ENCODE data around the gene MZF1.

Gene MZF1

DNA sequence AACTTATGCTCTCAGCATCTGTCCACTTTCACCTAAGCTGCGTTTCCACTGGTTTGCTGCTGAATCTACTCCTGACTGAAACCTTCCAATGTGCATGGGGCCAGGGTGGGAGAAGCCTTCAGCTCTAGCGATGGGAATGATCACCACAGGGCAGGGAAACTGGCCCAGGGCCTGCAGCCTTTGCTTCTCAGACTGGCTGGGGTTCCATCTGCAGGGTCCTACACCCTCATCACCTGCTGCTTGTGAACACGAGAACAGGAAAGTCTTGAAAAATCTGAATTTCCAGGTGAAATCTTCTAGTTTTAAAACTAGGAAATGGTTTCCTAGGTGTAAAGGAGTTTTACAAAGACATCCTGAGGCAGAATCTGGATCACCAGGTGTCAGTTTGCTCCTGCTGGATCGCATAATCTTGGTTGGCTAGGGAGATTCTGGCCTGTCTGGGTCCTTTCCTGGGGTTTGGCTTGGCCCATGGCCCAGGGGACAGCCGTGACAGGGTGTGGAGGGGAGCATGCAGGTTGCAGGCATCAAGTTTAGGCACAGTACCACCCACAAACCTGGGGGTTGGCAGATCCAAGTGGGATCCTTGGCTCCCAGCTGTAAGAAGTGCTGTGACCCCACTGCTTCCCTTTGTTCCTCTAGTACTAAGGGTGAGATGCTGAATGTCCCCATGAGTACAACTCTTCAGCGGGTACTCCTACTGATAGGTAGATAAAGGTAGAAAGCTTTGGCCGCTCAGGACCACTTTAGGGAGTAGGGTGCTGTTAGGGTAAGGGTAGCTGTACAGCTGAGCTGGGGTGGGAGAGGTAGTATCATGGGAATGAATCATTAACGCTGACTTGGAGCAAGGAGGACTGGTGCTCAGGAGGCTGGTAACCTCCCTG is 12.9 kb downstream of the MZF1 start:
- TF ChIP-seq, protein P1, sequence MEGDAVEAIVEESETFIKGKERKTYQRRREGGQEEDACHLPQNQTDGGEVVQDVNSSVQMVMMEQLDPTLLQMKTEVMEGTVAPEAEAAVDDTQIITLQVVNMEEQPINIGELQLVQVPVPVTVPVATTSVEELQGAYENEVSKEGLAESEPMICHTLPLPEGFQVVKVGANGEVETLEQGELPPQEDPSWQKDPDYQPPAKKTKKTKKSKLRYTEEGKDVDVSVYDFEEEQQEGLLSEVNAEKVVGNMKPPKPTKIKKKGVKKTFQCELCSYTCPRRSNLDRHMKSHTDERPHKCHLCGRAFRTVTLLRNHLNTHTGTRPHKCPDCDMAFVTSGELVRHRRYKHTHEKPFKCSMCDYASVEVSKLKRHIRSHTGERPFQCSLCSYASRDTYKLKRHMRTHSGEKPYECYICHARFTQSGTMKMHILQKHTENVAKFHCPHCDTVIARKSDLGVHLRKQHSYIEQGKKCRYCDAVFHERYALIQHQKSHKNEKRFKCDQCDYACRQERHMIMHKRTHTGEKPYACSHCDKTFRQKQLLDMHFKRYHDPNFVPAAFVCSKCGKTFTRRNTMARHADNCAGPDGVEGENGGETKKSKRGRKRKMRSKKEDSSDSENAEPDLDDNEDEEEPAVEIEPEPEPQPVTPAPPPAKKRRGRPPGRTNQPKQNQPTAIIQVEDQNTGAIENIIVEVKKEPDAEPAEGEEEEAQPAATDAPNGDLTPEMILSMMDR (conservative IDR thresholded peaks at IDR 0.05; ENCODE audit: low read depth, low read length), result no peak
- H3K4me3 ChIP-seq (ENCODE audit: low read length), result peak overlapping the region; percentile 61
- DNase-seq (ENCODE audit: low read depth), result no peak

DNA sequence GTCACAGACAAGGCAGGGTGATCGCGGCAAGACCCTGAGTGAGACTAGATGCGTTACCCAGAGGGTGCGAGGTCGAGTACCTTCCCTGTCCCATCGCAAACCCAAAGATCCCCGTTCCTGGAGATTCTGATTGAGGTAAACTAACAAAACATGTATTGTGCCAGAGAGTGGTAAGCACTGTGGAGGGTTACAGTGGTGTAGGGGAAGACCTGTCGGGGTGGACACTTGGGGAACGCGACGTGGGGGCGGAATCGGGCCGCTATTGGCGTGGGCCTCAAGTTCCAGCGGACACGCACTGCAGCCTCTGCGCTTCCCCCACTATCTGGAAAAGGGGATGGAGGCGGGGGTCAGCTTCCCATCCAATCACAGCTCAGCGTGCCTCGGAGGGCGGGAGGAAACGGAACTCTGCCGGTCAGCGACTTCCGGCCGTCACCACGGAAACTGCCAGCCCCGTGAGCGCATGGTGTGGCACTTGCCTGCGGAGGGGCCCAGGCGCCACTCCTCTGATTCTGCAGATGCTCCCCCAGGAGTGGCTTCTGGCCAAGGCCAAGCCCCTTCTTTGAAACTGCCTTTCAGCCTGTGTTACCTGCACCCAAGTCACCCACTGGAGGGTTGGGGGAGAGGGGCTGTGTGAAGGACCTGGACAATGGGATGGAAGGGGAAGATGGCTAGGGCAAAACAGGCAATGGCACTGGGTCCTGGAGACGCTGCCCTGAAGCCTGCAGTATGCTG is 13.7 kb downstream of the MZF1 start:
- TF ChIP-seq, protein P1 (conservative IDR thresholded peaks at IDR 0.05; ENCODE audit: low read depth, low read length), result no peak
- H3K4me3 ChIP-seq (ENCODE audit: low read length), result peak overlapping the region; percentile 61
- DNase-seq (ENCODE audit: low read depth), result peak; percentile 67

DNA sequence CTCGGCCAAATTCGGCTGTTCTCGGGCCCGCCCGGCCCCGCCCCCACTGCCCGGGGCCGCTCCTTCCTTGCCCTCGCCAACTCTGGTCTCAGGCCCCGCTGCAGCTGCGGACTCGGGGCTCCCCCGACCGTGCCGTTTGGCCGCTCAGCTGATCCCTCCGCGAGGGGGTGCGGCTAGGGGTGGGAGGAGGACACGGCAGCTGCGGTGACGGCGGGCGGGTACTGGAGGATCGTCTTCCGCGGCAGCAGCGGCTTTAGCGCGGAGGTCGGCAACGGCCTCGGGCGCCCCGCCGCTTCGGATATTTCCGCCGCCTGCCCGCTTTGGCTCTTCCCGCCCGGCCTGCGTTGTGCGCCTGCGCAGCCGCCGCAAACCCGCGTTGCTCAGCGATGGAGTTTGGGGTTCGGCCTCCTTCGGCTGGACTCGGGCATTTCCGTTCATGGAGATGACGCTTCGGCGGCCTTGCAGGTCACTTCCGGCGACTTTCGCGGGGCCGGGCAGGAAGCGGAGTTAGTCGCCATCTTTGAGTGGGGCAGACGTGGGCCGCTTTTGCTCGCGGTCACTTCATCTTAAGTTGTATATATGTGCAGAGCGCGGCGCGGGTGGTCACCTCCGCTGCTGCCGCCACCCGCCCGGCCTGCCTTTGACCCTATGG is 14.4 kb downstream of the MZF1 start:
- TF ChIP-seq, protein P1 (conservative IDR thresholded peaks at IDR 0.05; ENCODE audit: low read depth, low read length), result no peak
- peak; percentile 93 for DNase-seq (ENCODE audit: low read depth)
- H3K4me3 ChIP-seq (ENCODE audit: low read length), result peak overlapping the region; percentile 67

DNA sequence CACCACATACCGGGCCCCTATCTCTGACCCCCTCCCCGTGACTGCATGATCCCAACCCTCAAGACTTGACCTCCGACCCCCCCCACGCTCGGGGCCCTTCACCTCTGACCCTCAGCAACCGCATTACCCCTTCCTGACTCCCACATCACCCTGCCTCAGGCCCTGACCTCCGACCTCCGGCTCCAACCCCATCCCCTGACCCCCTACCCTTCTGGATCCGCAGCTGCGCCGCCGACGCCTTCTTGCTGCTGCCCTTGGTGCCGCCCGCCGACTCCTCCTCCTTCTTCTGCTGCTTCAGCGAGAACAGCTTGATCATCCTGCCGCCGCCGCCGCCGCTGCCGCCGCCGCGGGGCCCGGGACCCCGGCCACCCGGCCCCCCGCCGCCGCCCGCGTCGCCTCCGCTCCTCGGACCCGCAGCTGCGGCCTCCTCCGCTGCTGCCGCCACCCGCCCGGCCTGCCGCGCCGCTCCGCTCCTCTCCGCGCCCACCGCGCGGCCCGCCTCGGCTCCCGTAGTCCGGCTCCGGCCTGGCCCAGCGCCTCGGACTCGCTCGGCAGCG is 15.0 kb downstream of the MZF1 start, which contains the start of gene UBE2M:
Gene UBE2M, minus strand, starts transcription at position 546 of the 557 bp plus-strand sequence. Its CDS starts 230 bp downstream, at position 316.
- TF ChIP-seq, protein P1 (conservative IDR thresholded peaks at IDR 0.05; ENCODE audit: low read depth, low read length), result no peak
- peak within 1 kb of the TSS; percentile 78 for H3K4me3 ChIP-seq (ENCODE audit: low read length)
- DNase-seq (ENCODE audit: low read depth), result no peak

DNA sequence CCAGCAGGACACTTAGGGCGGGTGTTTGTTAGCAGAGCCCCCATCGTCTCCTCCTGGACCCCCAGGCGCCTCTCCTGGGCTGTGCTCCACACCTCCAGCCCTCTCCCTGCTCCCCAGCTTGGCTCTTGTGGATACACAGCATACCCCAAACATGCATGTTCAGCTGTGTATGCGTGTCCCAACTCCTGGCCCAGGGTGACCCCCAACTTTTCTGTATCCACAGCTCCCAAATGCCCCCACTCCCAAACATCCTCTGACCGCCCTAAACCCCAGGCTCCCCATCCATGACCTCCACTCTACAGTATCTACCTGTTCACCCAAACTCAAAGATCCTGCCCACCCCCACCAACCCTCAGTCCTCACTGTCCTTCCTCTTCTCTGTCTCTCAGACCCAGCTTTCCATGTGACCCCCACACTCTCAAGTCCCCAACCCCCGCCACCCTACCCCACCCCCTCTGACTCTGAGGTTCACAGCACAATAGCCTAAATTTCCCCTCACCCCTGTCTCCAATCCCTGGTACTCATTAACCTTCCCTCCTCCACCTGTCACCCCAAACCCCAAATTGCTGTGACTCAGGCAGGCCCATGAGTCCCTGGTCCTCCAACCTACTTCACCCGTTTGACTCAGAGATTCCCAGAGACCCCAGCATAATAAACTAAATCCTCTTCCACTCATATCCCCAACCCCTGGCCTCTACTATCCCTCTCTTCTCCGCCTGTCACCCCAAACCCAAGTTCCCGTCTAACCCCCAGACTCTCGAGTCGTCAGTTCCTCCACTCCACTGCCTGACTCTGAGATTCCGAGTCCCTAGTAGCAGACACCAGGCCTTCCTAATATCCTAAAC is 15.7 kb downstream of the MZF1 start:
- DNase-seq (ENCODE audit: low read depth), result no peak
- peak overlapping the region; percentile 78 for H3K4me3 ChIP-seq (ENCODE audit: low read length)
- TF ChIP-seq, protein P1 (conservative IDR thresholded peaks at IDR 0.05; ENCODE audit: low read depth, low read length), result no peak

DNA sequence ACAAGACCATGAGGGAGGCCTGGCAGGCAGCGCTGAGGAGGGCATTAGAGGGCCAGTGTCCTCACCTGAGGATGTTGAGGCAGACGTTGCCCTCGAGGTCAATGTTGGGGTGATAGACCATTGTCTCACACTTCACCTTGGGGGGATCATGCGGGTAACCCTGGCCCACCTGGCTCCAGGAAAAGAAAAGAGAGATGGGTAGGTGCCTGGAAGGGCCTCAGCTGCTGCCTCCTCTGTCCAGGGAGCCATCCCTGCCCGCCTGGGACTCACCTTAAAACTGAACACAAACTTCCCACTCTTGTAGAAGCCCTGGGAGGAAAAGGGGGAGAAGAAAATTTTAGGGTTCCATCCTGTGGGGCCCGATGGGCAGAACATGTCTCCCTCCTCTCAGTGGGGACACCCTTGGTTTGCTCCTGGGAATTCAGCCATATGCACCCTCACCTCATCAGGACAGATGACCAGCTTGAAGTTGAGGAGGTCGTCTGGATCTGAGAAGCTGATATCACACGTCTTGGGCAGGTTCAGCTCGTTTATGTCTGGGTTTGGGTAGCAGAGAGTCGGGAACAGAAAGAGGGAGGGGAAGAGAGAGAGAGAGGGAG is 16.4 kb downstream of the MZF1 start:
- no peak for DNase-seq (ENCODE audit: low read depth)
- TF ChIP-seq, protein P1 (conservative IDR thresholded peaks at IDR 0.05; ENCODE audit: low read depth, low read length), result no peak
- H3K4me3 ChIP-seq (ENCODE audit: low read length), result peak overlapping the region; percentile 78

Measured in retinal pigment epithelial cell (primary cell).